Measurements from ENCODE around the gene CS.

- peak; percentile 23 for TF ChIP-seq CHD2 (IDR thresholded peaks at IDR 0.05; ENCODE audit: low read length, partially characterized antibody)
- TF ChIP-seq TCF12 (IDR thresholded peaks at IDR 0.05), result no peak
- TF ChIP-seq GATA2 (CRISPR knock-in tag; IDR thresholded peaks at IDR 0.05), result no peak
- TF ChIP-seq CTCF (IDR thresholded peaks at IDR 0.05), result peak; percentile 62
- TF ChIP-seq POLR2AphosphoS5 (IDR thresholded peaks at IDR 0.05; ENCODE audit: low read depth, low read length), result peak; percentile 91
- TF ChIP-seq RCOR1 (IDR thresholded peaks at IDR 0.05; ENCODE audit: low read length), result 0 out of 2 replicates have a peak, but pooled peaks have one; percentile 25
- TF ChIP-seq EZH2phosphoT487 (IDR thresholded peaks at IDR 0.05; ENCODE audit: borderline replicate concordance, low read depth), result no peak
- TF ChIP-seq REST (IDR thresholded peaks at IDR 0.05; ENCODE audit: low read depth, low read length), result no peak
- peak; percentile 84 for TF ChIP-seq MXI1 (IDR thresholded peaks at IDR 0.05; ENCODE audit: low read depth, low read length)
- no peak for TF ChIP-seq YY1 (IDR thresholded peaks at IDR 0.05; ENCODE audit: low read depth)
- peak; percentile 83 for TF ChIP-seq GABPA (IDR thresholded peaks at IDR 0.05; ENCODE audit: low read depth)
- TF ChIP-seq PBX3 (IDR thresholded peaks at IDR 0.05), result no peak
Observed at GRCh38 chr12:56266693-56267442, 33.3 kb downstream of the CS start, which contains the start of gene COQ10A.

Measured in SK-N-SH (cell line).